PC-3 (cell line): ENCODE results near the gene ACTL6A.

Source experiments
- CTCF ChIP-seq: fragments of 300-600 bp; sonication (generic); conservative IDR thresholded peaks from 2 replicates; pipeline ENCODE4 v1.5.1; 2017; ENCODE audit warnings: antibody characterized with exemption, low read depth, mild to moderate bottlenecking, low read length
- EZH2 ChIP-seq: fragments of 300-600 bp; sonication (generic); IDR thresholded peaks from one replicate; pipeline ENCODE4 v1.6.1; 2017; ENCODE audit warnings: antibody characterized with exemption, mild to moderate bottlenecking, low read length; ENCODE audit not compliant: unreplicated experiment
- EZH2phosphoT487 ChIP-seq: fragments of 300-600 bp; sonication (generic); IDR thresholded peaks from 2 replicates; pipeline ENCODE4 v1.6.1; 2018; ENCODE audit warnings: mild to moderate bottlenecking, antibody characterized with exemption, low read length, borderline replicate concordance

DNA sequence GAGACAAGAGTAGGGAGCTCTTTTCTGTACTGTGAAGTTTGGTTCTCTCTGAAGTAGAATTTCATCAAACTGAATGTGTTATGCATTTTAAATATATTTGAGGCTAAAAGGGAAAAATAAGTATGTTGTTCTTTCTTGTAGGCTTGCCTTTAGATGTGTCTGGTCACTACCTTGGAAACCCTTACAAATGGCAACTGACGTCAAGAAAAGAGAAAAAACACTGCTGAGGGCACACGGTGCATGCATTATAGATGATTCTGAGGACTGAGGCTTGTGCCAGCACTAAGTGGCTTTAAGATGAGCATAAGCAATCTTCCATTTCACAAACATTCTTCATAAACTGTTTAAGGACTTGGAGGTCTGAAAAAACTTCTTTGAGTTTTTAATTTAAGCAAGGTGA is 31.1 kb upstream of the ACTL6A start:
- no peak for TF ChIP-seq CTCF
- no peak for TF ChIP-seq EZH2
- TF ChIP-seq EZH2phosphoT487 = no peak
